C4-2B (cell line): ENCODE data around the gene IFT81.

Source experiments
- H3K27ac ChIP-seq: fragments of 450-650 bp; 2 replicates; pipeline ENCODE4 v1.5.1; 2017
- CTCF ChIP-seq: fragments of 450-650 bp; conservative IDR thresholded peaks from 2 replicates; pipeline ENCODE4 v1.5.1; 2017; ENCODE audit warnings: mild to moderate bottlenecking
- ZFX ChIP-seq: fragments of 450-650 bp; IDR thresholded peaks from 2 replicates; pipeline ENCODE4 v1.6.1; 2017

Gene IFT81

GRCh38 chr12:110088936-110089335 lies 35.2 kb upstream of the IFT81 start:
- TF ChIP-seq ZFX (no peak), CTCF (no peak)

GRCh38 chr12:110090266-110091135 lies 33.7 kb upstream of the IFT81 start:
- no peak overlapping the region for H3K27ac ChIP-seq
- TF ChIP-seq CTCF, result no peak

More at GRCh38 chr12:110088936-110089335, 35.2 kb upstream of the IFT81 start:
- H3K27ac ChIP-seq, result no peak overlapping the region

- TF ChIP-seq CTCF, result no peak
- no peak for TF ChIP-seq ZFX
- no peak overlapping the region for H3K27ac ChIP-seq
Observed at GRCh38 chr12:110091136-110091711, 32.9 kb upstream of the IFT81 start.

- no peak for TF ChIP-seq CTCF
- no peak for TF ChIP-seq ZFX
- no peak overlapping the region for H3K27ac ChIP-seq
Observed at GRCh38 chr12:110093631-110094311, 30.4 kb upstream of the IFT81 start.

GRCh38 chr12:110100315-110100970 lies 23.7 kb upstream of the IFT81 start:
- peak; percentile 90 for TF ChIP-seq CTCF
- TF ChIP-seq ZFX, result no peak
- H3K27ac ChIP-seq, result no peak overlapping the region

GRCh38 chr12:110102255-110102654 lies 21.9 kb upstream of the IFT81 start:
- TF ChIP-seq ZFX (no peak), CTCF (peak; percentile 40)

More at GRCh38 chr12:110102255-110102654, 21.9 kb upstream of the IFT81 start:
- no peak overlapping the region for H3K27ac ChIP-seq
